NCI-H187 treated with DMSO at 0.1 percent for 48 hours (cell line): ENCODE measurements around the gene ATL3.
"Not testable (repeated sequence)": the region's sequence is repeated elsewhere in the genome, so short reads cannot be mapped to it uniquely, and the experiment has no call there.

ENCODE experiments used
- DNase-seq: peaks from one replicate; lab custom pipeline; 2025; lab: John Stamatoyannopoulos, UW

The ATL3 gene

GRCh38 chr11:63586451-63587166 is 84.6 kb downstream of the ATL3 start:
- no peak for DNase-seq

GRCh38 chr11:63583357-63583677 is 87.9 kb downstream of the ATL3 start:
- DNase-seq, result no peak

GRCh38 chr11:63581224-63581623 is 90.0 kb downstream of the ATL3 start:
- DNase-seq, result not testable (repeated sequence)

- not testable (repeated sequence) for DNase-seq
Measured at GRCh38 chr11:63578882-63579281, 92.3 kb downstream of the ATL3 start.

GRCh38 chr11:63574856-63575602 is 96.1 kb downstream of the ATL3 start:
- DNase-seq, result no peak
